ENCODE results near the gene SORBS2. TPM values are rescaled to one million over a fixed set of nuclear protein-coding genes. Genes with fewer than 3 reads are reported as not detected.
A peak's percentile ranks its signal among the peaks of the same experiment; 100 is the strongest.

SORBS2 gene
- total RNA-seq, 1 experiment from 2014 or later = 17.4 TPM

DNA sequence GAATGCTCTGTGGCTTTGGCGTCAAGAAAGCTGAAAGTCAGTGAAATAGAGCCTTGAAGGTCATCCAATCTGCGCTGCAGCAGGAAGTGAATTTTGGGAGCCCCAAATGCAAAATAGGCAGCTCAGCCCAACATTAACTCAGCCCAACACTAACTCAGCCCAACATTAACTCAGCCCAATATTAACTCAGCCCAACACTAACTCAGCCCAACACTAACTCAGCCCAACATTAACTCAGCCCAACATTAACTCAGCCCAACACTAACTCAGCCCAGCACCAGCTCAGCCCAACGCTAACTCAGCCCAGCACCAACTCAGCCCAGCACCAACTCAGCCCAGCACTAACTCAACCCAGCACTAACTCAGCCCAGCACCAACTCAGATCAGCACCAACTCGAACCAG lies 71.5 kb downstream of the SORBS2 start:
- Histone ChIP-seq H3K27ac (no peak overlapping the region), H3K4me3 (no peak overlapping the region), H3K9me3 (replicated peaks) (no peaks in the 10 kb centered on the region), H3K36me3 (no peaks in the 10 kb centered on the region), H3K4me1 (replicated peaks) (peaks cover 31% of the 10 kb centered on the region), H3K27me3 (replicated peaks) (no peaks in the 10 kb centered on the region)
- DNase-seq (ENCODE audit: low read depth in 1 of 2, low spot score in 2 of 2) = no peak

DNA sequence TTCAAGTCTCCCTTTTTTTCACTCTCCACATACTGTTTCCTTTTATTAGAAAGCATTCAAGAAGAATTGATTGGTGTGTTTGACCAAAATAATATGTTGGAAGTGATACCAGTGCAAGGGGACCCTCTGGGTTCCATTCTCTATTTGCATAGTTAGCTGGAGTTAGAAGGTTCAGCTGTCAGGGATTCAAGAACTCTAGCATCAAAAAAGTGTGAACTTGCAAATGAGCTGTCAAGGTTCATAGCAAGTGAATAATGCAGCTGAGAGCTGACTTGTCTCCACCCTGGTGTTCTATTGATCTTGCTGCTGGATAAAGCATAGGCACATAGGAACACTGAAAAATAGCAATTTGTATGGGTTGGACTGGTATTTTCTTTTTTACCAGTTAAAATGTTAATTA lies 73.2 kb downstream of the SORBS2 start:
- Histone ChIP-seq H3K27me3 (replicated peaks) (no peaks in the 10 kb centered on the region), H3K9me3 (replicated peaks) (no peaks in the 10 kb centered on the region), H3K4me3 (no peak overlapping the region), H3K4me1 (replicated peaks) (peaks cover 38% of the 10 kb centered on the region), H3K36me3 (no peaks in the 10 kb centered on the region), H3K27ac (no peak overlapping the region)
- no peak for DNase-seq (ENCODE audit: low read depth in 1 of 2, low spot score in 2 of 2)

DNA sequence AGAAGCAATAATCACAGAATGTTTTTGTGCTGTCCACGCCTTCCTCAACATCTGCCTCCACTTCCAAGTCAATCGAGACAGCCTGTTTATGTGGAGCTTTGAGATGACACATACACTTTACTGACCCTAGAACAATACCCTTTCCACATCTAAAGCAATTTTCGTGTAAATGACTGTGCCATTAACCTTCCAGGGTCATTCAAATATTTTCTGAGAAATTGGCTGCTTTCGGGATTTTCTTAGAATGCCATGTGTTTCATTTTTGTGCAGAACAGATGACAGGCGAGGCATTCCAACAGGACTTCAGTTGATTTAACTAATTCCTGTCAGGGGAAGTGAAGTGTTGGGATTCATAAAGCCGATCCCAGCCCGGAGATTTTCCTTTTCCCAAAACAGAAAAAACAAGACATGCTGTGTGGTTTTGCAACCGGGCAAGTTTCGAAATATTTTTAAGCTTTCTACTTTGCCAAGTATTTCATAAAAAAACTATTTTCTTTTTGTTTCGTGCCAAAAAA lies 73.9 kb downstream of the SORBS2 start:
- no peaks in the 10 kb centered on the region for H3K36me3 ChIP-seq
- H3K4me1 ChIP-seq (replicated peaks) = peaks cover 35% of the 10 kb centered on the region
- DNase-seq (ENCODE audit: low read depth in 1 of 2, low spot score in 2 of 2) = peak in 1 of 2 experiments; percentile 51
- H3K4me3 ChIP-seq = 0 out of 2 replicates have a peak overlapping the region, but pooled peaks have one; percentile 10
- H3K9me3 ChIP-seq (replicated peaks) = no peaks in the 10 kb centered on the region
- peak overlapping the region; percentile 19; the same call in 1 of the 2 replicates for H3K27ac ChIP-seq
- no peaks in the 10 kb centered on the region for H3K27me3 ChIP-seq (replicated peaks)

DNA sequence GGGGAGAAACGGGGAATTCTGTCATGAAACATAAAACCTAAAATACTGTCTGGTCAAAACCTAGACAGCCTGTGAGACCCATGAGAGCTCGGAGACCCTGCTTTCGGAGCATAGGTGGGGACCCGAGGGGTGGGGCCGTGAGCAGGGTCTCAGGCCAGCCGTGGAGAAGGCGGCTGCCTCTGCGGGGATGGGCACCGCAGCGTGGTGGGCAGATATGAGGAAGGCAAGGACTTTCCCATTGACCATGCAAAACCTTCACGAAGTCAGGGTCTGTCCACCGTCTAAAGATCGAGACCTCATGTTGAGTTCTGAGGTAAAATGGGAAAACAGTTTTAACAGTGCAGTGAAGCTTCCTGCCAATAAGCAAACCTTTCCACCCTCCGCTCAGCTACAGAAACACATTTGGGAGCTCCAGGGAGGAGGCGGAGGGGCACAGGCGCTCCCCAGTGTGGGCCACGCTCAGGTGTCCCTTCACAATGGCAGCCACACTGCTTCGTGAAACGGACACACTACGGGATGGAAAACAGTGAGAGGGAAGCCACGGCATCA lies 74.4 kb downstream of the SORBS2 start:
- Histone ChIP-seq H3K4me1 (replicated peaks) (peaks cover 30% of the 10 kb centered on the region), H3K4me3 (0 out of 2 replicates have a peak overlapping the region, but pooled peaks have one; percentile 10), H3K9me3 (replicated peaks) (no peaks in the 10 kb centered on the region), H3K27ac (no peak overlapping the region), H3K36me3 (no peaks in the 10 kb centered on the region), H3K27me3 (replicated peaks) (no peaks in the 10 kb centered on the region)
- no peak for DNase-seq (ENCODE audit: low read depth in 1 of 2, low spot score in 2 of 2)

DNA sequence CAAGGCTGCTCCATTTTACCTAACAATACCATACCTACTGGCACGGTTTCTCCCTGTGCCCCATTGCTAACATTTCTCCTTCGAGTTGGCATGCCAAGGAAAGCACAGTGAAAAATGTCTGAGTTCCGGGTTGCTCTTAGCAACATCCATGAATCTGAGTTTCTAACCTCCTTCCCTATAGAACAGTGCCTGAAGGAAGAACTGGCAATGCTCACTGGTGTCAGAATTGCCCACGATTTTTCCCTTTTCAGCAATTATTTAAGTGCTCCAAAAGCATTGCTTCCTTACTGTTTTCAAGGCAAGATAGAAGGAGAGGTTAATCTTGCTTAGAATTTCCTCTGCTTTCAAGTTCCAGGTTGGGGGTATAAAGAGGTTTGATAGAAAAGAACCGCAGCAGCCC lies 75.1 kb downstream of the SORBS2 start:
- H3K4me3 ChIP-seq = no peak overlapping the region
- H3K27me3 ChIP-seq (replicated peaks) = no peaks in the 10 kb centered on the region
- no peak for DNase-seq (ENCODE audit: low read depth in 1 of 2, low spot score in 2 of 2)
- H3K9me3 ChIP-seq (replicated peaks) = no peaks in the 10 kb centered on the region
- no peak overlapping the region for H3K27ac ChIP-seq
- peaks cover 23% of the 10 kb centered on the region for H3K4me1 ChIP-seq (replicated peaks)
- no peaks in the 10 kb centered on the region for H3K36me3 ChIP-seq

DNA sequence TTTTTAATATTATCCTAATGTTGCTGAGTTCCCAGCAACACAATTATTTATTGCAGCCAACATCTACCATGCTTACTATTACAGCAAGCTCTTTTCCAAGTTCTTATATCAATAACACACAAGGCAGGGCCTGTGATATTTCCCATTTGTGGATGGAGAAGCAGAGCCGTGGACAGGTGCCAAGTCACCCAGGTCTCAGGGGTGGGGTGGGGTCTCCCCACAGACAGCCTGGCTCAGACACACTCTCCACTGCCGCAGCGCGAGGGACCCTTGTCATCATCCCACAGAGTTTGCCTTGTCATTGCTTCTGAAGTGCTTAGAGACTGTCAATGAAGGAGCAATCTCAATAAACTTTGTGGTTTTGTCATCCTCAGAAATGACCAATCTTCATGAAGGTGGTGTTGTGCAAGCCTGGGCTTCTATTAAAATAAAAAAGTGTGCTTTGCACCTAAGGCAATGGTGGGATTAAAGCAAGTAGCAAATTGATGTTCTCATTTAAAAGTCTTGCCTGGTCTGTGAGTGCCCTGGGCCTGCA lies 76.1 kb downstream of the SORBS2 start:
- DNase-seq (ENCODE audit: low read depth in 1 of 2, low spot score in 2 of 2) = no peak
- H3K36me3 ChIP-seq = no peaks in the 10 kb centered on the region
- H3K9me3 ChIP-seq (replicated peaks) = no peaks in the 10 kb centered on the region
- H3K27ac ChIP-seq = no peak overlapping the region
- H3K4me1 ChIP-seq (replicated peaks) = peaks cover 24% of the 10 kb centered on the region
- no peak overlapping the region for H3K4me3 ChIP-seq
- no peaks in the 10 kb centered on the region for H3K27me3 ChIP-seq (replicated peaks)

DNA sequence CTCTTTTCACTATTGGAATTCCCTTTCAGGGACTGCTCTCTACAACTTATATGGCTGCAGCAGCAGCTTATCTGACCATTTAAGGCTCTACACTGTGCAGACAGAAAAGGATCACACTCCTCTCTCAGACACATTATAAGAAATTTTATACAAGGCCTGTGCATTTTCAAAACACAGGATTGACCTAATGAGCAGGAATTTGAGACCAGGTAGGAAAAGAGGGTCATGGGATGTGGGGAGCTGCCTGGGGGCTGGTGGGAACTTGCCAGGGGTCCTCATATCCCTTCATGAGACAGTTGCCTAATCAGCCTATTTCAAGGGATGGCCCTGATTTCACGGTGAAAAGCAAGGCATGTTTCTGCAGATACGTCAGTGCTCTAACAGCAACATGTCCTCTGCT lies 77.1 kb downstream of the SORBS2 start:
- no peak for DNase-seq (ENCODE audit: low read depth in 1 of 2, low spot score in 2 of 2)
- Histone ChIP-seq H3K4me1 (replicated peaks) (peaks cover 30% of the 10 kb centered on the region), H3K9me3 (replicated peaks) (no peaks in the 10 kb centered on the region), H3K27ac (no peak overlapping the region), H3K27me3 (replicated peaks) (no peaks in the 10 kb centered on the region), H3K4me3 (no peak overlapping the region), H3K36me3 (no peaks in the 10 kb centered on the region)

DNA sequence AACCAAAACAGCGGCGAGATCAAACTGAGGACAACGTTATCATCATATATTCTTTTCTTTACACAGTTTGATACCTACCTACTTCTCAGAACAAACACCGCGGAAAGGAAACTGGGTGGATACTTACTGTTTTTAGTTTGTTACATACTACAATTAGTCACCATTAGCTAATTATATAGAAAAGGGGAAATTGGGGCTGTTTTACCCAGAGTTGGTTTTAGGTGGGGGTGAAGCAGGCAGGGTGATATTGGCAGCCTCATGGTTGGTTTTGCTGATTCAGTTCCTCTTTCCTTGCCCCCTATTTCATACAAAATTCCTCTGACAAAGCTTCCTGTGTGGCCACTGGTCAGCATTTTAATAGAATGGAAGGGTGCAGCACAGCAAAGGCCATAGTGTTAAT lies 77.8 kb downstream of the SORBS2 start:
- Histone ChIP-seq H3K4me1 (replicated peaks) (peaks cover 30% of the 10 kb centered on the region), H3K4me3 (no peak overlapping the region), H3K27ac (no peak overlapping the region), H3K36me3 (no peaks in the 10 kb centered on the region), H3K27me3 (replicated peaks) (no peaks in the 10 kb centered on the region), H3K9me3 (replicated peaks) (no peaks in the 10 kb centered on the region)
- DNase-seq (ENCODE audit: low read depth in 1 of 2, low spot score in 2 of 2) = no peak

DNA sequence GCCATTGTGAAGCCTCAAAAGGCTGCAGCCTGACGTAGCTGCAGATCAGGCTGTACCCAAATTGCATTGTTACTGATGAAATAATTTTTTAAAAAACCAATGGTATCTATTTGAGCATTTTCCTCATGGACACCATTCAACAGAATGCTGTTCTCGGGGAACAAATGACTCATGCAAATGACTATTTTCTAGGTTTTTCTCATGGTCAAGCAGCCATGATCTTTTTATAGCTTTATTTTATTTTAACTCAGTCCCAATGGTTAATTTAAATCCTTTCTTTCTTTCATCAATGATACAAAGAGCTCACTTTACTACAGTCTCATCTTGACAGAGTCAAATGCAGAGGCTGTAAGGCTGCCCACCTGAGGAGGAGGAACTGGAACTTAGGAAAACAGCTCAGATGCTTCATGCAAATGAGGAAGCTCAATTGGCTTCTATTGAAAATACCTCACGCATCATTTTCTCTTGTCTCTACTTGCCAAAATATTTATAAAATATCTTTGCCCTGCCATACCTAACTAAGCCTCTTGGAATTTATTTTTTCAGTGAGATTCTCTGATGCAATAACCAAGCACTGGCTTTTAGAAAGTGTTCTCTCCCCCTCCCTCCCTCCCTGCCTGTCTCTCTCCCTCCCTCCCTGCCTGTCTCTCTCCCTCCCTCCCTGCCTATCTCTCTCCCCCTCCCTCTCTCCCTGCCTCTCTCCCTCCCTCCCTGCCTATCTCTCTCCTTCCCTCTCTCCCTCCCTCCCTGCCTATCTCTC lies 81.0 kb downstream of the SORBS2 start:
- Histone ChIP-seq H3K36me3 (no peaks in the 10 kb centered on the region), H3K27ac (no peak overlapping the region), H3K4me3 (no peak overlapping the region), H3K4me1 (replicated peaks) (peaks cover 15% of the 10 kb centered on the region), H3K27me3 (replicated peaks) (no peaks in the 10 kb centered on the region), H3K9me3 (replicated peaks) (no peaks in the 10 kb centered on the region)
- no peak for DNase-seq (ENCODE audit: low read depth in 1 of 2, low spot score in 2 of 2)

DNA sequence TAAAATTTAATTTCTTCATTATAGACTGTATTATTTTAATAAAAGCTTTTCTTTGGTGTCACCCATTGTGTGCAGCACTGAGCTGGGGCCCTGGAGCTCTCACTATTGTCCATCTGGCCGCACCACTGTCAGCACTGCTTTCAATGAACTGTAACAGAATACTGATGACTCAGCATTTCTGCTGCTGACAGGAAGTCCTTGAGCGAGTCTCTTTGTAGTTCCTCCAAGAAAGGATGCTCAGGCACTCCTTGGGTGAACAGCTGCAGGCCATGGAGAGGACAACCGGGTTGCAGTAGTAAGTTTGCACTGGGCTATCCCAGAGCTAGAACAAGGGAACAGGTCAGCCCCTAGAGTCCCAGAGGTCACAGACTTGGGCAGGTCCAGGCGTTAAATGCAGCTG lies 81.6 kb downstream of the SORBS2 start:
- DNase-seq (ENCODE audit: low read depth in 1 of 2, low spot score in 2 of 2) = no peak
- H3K36me3 ChIP-seq = no peaks in the 10 kb centered on the region
- H3K4me3 ChIP-seq = no peak overlapping the region
- no peak overlapping the region for H3K27ac ChIP-seq
- H3K27me3 ChIP-seq (replicated peaks) = no peaks in the 10 kb centered on the region
- peaks cover 15% of the 10 kb centered on the region for H3K4me1 ChIP-seq (replicated peaks)
- no peaks in the 10 kb centered on the region for H3K9me3 ChIP-seq (replicated peaks)

DNA sequence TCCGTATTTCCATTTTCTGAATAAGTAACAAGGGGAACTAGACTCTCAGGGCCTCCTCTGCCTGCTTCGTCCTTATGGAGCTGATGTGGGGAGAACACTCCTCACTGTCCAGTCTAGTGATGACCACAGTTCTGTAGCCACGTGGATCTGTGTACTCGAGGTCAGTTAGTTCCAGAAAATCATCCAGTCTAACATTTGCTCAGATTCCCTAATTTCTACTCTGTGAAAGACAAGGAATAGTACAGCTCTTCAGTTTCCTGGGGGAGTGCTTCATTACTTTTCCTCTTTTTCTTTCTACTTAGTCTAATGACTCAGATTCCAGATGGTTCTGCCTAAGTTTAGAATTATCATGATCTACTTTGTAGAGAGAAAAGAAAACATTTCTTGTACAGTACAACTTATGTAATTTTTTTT lies 82.6 kb downstream of the SORBS2 start:
- Histone ChIP-seq H3K27me3 (replicated peaks) (no peaks in the 10 kb centered on the region), H3K27ac (no peak overlapping the region), H3K9me3 (replicated peaks) (no peaks in the 10 kb centered on the region), H3K36me3 (no peaks in the 10 kb centered on the region), H3K4me3 (no peak overlapping the region), H3K4me1 (replicated peaks) (peaks cover 11% of the 10 kb centered on the region)
- no peak for DNase-seq (ENCODE audit: low read depth in 1 of 2, low spot score in 2 of 2)

DNA sequence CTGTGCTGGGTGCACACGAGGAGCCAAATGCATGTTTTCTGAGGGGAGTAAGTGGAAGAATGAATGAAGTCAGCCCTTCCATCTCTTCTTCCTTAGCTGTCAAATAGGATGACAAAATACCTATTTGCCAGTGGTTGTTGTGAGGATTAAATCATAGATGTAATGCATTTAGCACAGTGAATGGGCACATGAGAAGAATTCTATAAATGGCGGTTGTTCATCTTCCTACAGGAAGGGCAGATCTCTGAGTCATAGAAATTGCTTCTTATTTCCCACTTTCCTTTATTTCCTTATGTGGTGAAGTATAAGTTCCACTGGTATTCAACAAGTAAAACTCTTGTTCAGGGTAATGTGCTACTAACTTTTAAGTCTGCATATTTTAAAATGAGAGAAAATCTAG lies 83.1 kb downstream of the SORBS2 start:
- Histone ChIP-seq H3K27me3 (replicated peaks) (no peaks in the 10 kb centered on the region), H3K9me3 (replicated peaks) (no peaks in the 10 kb centered on the region), H3K36me3 (no peaks in the 10 kb centered on the region), H3K27ac (no peak overlapping the region), H3K4me1 (replicated peaks) (peaks cover 8% of the 10 kb centered on the region), H3K4me3 (no peak overlapping the region)
- DNase-seq (ENCODE audit: low read depth in 1 of 2, low spot score in 2 of 2) = no peak

DNA sequence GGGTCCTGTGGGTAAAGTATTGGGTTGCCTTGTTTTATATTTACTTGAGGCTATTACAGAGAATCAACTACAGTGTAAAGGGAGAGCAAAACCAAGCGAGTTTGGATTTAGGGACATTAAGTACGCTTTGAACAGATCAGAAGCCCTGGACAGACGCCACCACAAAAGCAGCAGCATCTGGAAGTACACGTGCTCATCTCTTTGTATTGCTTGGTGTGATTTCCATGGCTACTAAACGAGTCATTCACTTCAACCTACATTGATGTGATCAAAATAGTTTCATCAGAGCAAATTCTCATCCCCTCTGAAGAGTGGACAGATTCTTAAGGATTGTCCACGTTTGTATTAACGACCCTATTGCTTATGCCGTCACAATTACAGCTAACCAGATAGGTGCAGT lies 85.1 kb downstream of the SORBS2 start:
- peaks cover 8% of the 10 kb centered on the region for H3K4me1 ChIP-seq (replicated peaks)
- DNase-seq (ENCODE audit: low read depth in 1 of 2, low spot score in 2 of 2) = no peak
- no peaks in the 10 kb centered on the region for H3K9me3 ChIP-seq (replicated peaks)
- no peaks in the 10 kb centered on the region for H3K27me3 ChIP-seq (replicated peaks)
- H3K36me3 ChIP-seq = no peaks in the 10 kb centered on the region
- H3K27ac ChIP-seq = no peak overlapping the region
- H3K4me3 ChIP-seq = no peak overlapping the region

DNA sequence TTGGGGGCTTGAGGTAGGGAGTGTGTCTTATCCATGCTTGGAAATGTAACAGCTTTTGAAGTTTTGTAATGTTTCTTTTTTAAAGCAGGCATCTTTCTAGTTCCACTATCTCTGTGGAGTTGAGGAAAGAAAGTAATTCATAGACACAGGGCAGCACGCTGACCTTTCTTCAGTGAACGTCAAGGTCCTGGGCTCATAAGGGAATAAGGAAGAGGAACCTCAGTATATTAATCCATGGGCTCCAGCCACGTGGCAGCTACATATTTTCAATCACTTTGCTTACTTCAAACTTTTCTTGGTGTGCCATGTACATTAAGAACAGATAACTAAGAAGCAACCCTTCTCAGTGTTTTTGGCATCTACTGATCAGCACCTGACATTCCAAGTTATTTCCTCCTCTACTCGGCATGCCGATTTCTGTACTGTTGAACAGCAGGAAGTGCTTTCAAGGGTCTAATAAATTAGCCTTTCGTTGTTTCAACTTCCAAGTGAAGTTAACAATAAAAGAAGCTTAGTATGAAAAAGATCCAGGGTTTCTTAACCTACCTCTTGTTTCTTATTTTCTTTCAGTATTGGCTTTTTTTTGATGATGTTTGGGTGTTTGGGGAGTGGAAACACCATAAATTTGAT lies 88.2 kb downstream of the SORBS2 start:
- H3K4me1 ChIP-seq (replicated peaks) = no peaks in the 10 kb centered on the region
- DNase-seq (ENCODE audit: low read depth in 1 of 2, low spot score in 2 of 2) = no peak
- no peak overlapping the region for H3K27ac ChIP-seq
- no peaks in the 10 kb centered on the region for H3K27me3 ChIP-seq (replicated peaks)
- H3K36me3 ChIP-seq = no peaks in the 10 kb centered on the region
- H3K4me3 ChIP-seq = no peak overlapping the region
- H3K9me3 ChIP-seq (replicated peaks) = no peaks in the 10 kb centered on the region
